Measurements from ENCODE around the gene LRRC8D. TPM values are rescaled to one million over a fixed set of nuclear protein-coding genes. Genes with fewer than 3 reads are reported as not detected.

Gene LRRC8D
- total RNA-seq, 2 donors from 2014 or later = 9.0 to 10.9 TPM

- Histone ChIP-seq H3K27me3 (no peaks in the 10 kb centered on the region), H3K36me3 (no peaks in the 10 kb centered on the region), H3K27ac (no peak overlapping the region), H3K4me1 (peaks cover 0 to 18% of the 10 kb centered on the region in 2 donors), H3K4me3 (no peak overlapping the region), H3K9me3 (no peaks in the 10 kb centered on the region)
- TF ChIP-seq CTCF (IDR thresholded peaks at IDR 0.05) = no peak
- no peak for DNase-seq (ENCODE audit: low spot score)
Observed at GRCh38 chr1:89827330-89827729, 6.5 kb downstream of the LRRC8D start.

- TF ChIP-seq CTCF (IDR thresholded peaks at IDR 0.05) = no peak
- Histone ChIP-seq H3K9me3 (no peaks in the 10 kb centered on the region), H3K4me1 (peaks cover 0 to 12% of the 10 kb centered on the region in 2 donors), H3K4me3 (no peak overlapping the region), H3K27ac (no peak overlapping the region), H3K27me3 (no peaks in the 10 kb centered on the region), H3K36me3 (no peaks in the 10 kb centered on the region)
- no peak for DNase-seq (ENCODE audit: low spot score)
Observed at GRCh38 chr1:89827902-89828301, 7.1 kb downstream of the LRRC8D start.

GRCh38 chr1:89829186-89829585 lies 8.4 kb downstream of the LRRC8D start:
- no peak overlapping the region for H3K4me3 ChIP-seq
- no peak for TF ChIP-seq CTCF (IDR thresholded peaks at IDR 0.05)
- peaks cover 0 to 3% of the 10 kb centered on the region in 2 donors for H3K4me1 ChIP-seq
- no peaks in the 10 kb centered on the region for H3K27me3 ChIP-seq
- H3K9me3 ChIP-seq = no peaks in the 10 kb centered on the region
- H3K27ac ChIP-seq = no peak overlapping the region
- no peak for DNase-seq (ENCODE audit: low spot score)
- H3K36me3 ChIP-seq = no peaks in the 10 kb centered on the region

GRCh38 chr1:89831462-89832120 lies 10.8 kb downstream of the LRRC8D start:
- Histone ChIP-seq H3K27ac (no peak overlapping the region), H3K36me3 (no peaks in the 10 kb centered on the region), H3K4me3 (no peak overlapping the region), H3K4me1 (peaks cover 0 to 18% of the 10 kb centered on the region in 2 donors), H3K27me3 (no peaks in the 10 kb centered on the region), H3K9me3 (no peaks in the 10 kb centered on the region)
- no peak for TF ChIP-seq CTCF (IDR thresholded peaks at IDR 0.05)
- no peak for DNase-seq (ENCODE audit: low spot score)

- no peak for DNase-seq (ENCODE audit: low spot score)
- no peaks in the 10 kb centered on the region for H3K9me3 ChIP-seq
- no peak overlapping the region for H3K4me3 ChIP-seq
- H3K27me3 ChIP-seq = no peaks in the 10 kb centered on the region
- TF ChIP-seq CTCF (IDR thresholded peaks at IDR 0.05) = no peak
- peaks cover 0 to 20% of the 10 kb centered on the region in 2 donors for H3K4me1 ChIP-seq
- no peak overlapping the region for H3K27ac ChIP-seq
- no peaks in the 10 kb centered on the region for H3K36me3 ChIP-seq
Observed at GRCh38 chr1:89832496-89833127, 11.8 kb downstream of the LRRC8D start.
